NOMO-1 (cell line): ENCODE results near the gene ADSS2.
A peak's percentile ranks its signal among the peaks of the same experiment; 100 is the strongest.
"Not testable (repeated sequence)": the region's sequence is repeated elsewhere in the genome, so short reads cannot be mapped to it uniquely, and the experiment has no call there.

Experiments
- DNase-seq, 2 experiments: peaks; one replicate each; lab custom pipeline; 2025; ENCODE audit not compliant: unreplicated experiment in 2 of 2; lab: John Stamatoyannopoulos, UW

The ADSS2 gene

GRCh38 chr1:244369256-244370057, 82.3 kb downstream of the ADSS2 start:
- DNase-seq: no peak

GRCh38 chr1:244368279-244368678, 83.4 kb downstream of the ADSS2 start:
- DNase-seq: peak; percentile 35 to 74

- no peak for DNase-seq
Observed at GRCh38 chr1:244367399-244368114, 84.2 kb downstream of the ADSS2 start.

- no peak for DNase-seq
Observed at GRCh38 chr1:244365809-244366208, 85.9 kb downstream of the ADSS2 start.

- not testable (repeated sequence) for DNase-seq
Observed at GRCh38 chr1:244365262-244365661, 86.4 kb downstream of the ADSS2 start.

GRCh38 chr1:244362476-244362875, 89.2 kb downstream of the ADSS2 start:
- DNase-seq: no peak

GRCh38 chr1:244361764-244362473, 89.8 kb downstream of the ADSS2 start:
- DNase-seq: no peak
